Activated naive CD4-positive, alpha-beta T cell treated with anti-CD3 and anti-CD28 coated beads, Interleukin-2, amount 10 ng/mL, durations not matched to agents 7 days and 5 days (primary cell): ENCODE data around the gene RGS7.

ENCODE experiments used
- CTCF ChIA-PET: fragments of 350-600 bp; sonication (Branson Sonifier 250); formaldehyde crosslinking; loops from one replicate; lab custom pipeline; 2021; ENCODE audit warnings: antibody characterized with exemption; lab: Charles Lee
- DNase-seq: peaks from one replicate; pipeline ENCODE4 v3.0.0-alpha.2; 2020
- H3K27ac Mint-ChIP-seq: one replicate; pipeline ENCODE4 v1.8.0; 2021; ENCODE audit warnings: mild to moderate bottlenecking, moderate library complexity, mixed read lengths
- H3K27me3 Mint-ChIP-seq: one replicate; pipeline ENCODE4 v1.8.0; 2021; ENCODE audit warnings: mild to moderate bottlenecking, mixed read lengths
- H3K36me3 Mint-ChIP-seq: one replicate; pipeline ENCODE4 v1.8.0; 2021; ENCODE audit warnings: mixed read lengths
- H3K4me1 Mint-ChIP-seq: one replicate; pipeline ENCODE4 v1.8.0; 2021; ENCODE audit warnings: mixed read lengths
- H3K4me3 Mint-ChIP-seq: one replicate; pipeline ENCODE4 v1.8.0; 2021; ENCODE audit warnings: mild to moderate bottlenecking, moderate library complexity, mixed read lengths
- H3K9me3 Mint-ChIP-seq: one replicate; pipeline ENCODE4 v1.8.0; 2021; ENCODE audit warnings: mixed read lengths

RGS7 gene

DNA sequence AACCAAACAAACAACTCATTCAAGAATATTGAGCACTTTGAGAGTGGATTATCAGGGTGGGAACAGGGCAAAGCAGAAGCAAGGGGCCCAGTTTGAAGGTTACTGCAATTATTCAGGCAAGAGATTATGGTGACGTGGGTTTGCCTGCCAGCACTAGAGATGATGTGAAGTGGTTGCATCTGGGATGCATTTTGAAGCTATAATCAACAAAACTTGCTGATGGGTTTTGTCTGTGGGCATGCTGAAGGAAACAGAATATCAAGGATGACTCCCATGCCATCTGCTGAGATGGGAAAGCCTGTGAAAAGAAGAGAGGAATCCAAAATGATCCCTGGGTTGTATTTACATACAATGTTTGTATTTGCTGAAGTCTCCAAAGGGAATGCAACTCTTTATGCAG lies 520.7 kb downstream of the RGS7 start:
- no peaks in the 10 kb centered on the region for H3K4me1 Mint-ChIP-seq

DNA sequence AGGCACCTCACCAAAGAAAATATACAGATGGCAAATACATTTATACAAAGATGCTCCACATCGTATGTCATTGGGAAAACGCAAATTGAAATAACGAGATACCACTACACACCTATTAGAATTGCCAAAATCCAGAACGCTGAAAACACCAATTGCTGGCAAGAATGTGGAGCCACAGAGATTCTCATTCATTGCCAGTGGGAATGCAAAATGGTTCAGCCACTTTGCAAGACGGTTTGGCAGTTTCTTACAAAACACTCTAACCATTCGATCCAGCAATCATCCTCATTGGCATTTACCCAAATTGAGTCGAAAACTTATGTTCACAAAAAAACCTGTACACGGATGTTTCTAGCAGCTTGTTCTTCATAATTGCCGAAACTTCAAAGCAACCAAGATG lies 521.7 kb downstream of the RGS7 start:
- H3K27me3 Mint-ChIP-seq, result no peaks in the 10 kb centered on the region
- H3K27ac Mint-ChIP-seq, result no peak overlapping the region
- H3K4me1 Mint-ChIP-seq, result no peaks in the 10 kb centered on the region
- H3K4me3 Mint-ChIP-seq, result no peak overlapping the region
- no peaks in the 10 kb centered on the region for H3K9me3 Mint-ChIP-seq
- H3K36me3 Mint-ChIP-seq, result no peaks in the 10 kb centered on the region
- DNase-seq, result no peak
- CTCF ChIA-PET, result no interaction called here

More for the DNA sequence above, 520.7 kb downstream of the RGS7 start:
- DNase-seq, result no peak
- Mint-ChIP-seq H3K27ac (no peak overlapping the region), H3K9me3 (peaks cover 2% of the 10 kb centered on the region), H3K4me3 (no peak overlapping the region), H3K36me3 (no peaks in the 10 kb centered on the region), H3K27me3 (no peaks in the 10 kb centered on the region)
- CTCF ChIA-PET, result no interaction called here

DNA sequence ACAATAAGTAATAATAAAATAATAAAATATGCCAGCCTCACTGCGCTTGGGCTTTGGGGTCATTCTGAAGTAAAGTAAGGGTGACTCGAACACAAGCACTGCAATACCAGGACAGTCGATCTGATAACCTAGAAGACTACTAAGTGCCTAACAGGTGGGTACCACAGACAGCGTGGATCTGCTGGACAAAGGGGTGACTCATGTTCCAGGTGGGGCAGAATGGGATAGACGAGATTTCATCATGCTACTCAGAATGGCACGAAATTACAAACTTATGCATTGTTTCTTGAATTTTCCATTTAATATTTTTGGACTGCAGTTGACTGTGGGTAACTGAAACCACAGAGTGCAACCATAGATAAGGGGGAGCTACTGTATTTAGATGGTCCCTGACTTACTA lies 523.9 kb downstream of the RGS7 start:
- no peak for DNase-seq
- H3K9me3 Mint-ChIP-seq, result no peaks in the 10 kb centered on the region
- no peak overlapping the region for H3K27ac Mint-ChIP-seq
- H3K4me1 Mint-ChIP-seq, result no peaks in the 10 kb centered on the region
- CTCF ChIA-PET, result no interaction called here
- no peaks in the 10 kb centered on the region for H3K27me3 Mint-ChIP-seq
- H3K36me3 Mint-ChIP-seq, result no peaks in the 10 kb centered on the region
- H3K4me3 Mint-ChIP-seq, result no peak overlapping the region

DNA sequence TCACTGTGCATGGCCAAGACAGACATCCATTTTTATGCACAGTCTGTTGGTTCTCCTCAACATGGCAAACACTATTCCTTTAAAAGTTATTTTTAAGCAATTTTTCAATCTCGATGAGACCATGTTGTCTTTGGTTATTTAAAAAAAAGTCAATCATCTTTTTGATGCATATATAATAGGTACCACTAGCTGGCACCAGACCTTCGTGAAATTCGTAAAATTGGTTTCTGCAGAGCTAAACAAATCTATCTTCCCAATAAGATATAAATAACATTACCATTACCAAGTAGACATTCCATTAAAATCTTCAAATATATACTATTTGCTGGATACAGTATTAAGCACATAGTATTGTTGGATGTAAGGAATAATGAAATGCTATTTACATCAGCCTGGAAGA lies 525.1 kb downstream of the RGS7 start:
- no peaks in the 10 kb centered on the region for H3K4me1 Mint-ChIP-seq
- no peak overlapping the region for H3K4me3 Mint-ChIP-seq
- H3K27me3 Mint-ChIP-seq, result no peaks in the 10 kb centered on the region
- no peak overlapping the region for H3K27ac Mint-ChIP-seq
- no peaks in the 10 kb centered on the region for H3K36me3 Mint-ChIP-seq
- no peaks in the 10 kb centered on the region for H3K9me3 Mint-ChIP-seq
- CTCF ChIA-PET, result no interaction called here
- DNase-seq, result no peak

DNA sequence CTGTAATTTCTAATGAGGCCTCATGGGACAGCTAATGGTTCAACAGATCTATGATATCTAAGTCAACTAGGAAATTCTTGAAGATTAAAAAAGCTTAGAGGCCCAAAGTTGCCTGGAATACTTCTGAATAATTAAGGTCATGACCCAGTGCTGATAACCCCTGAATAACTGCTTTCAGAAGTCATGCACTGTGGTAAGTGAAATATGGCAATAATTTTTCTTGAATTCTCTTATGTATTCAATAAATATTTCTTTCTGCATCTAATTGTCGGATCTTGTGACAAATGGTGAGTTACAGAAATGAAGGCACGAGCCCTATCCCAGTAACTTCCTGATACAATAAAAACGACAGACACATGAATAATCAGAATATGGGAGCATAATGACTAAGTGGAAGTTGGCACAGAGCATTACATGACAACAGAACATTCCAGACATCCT lies 525.8 kb downstream of the RGS7 start:
- H3K9me3 Mint-ChIP-seq, result no peaks in the 10 kb centered on the region
- no peaks in the 10 kb centered on the region for H3K36me3 Mint-ChIP-seq
- DNase-seq, result no peak
- no peaks in the 10 kb centered on the region for H3K4me1 Mint-ChIP-seq
- H3K4me3 Mint-ChIP-seq, result no peak overlapping the region
- H3K27me3 Mint-ChIP-seq, result no peaks in the 10 kb centered on the region
- H3K27ac Mint-ChIP-seq, result no peak overlapping the region
- CTCF ChIA-PET, result no interaction called here

DNA sequence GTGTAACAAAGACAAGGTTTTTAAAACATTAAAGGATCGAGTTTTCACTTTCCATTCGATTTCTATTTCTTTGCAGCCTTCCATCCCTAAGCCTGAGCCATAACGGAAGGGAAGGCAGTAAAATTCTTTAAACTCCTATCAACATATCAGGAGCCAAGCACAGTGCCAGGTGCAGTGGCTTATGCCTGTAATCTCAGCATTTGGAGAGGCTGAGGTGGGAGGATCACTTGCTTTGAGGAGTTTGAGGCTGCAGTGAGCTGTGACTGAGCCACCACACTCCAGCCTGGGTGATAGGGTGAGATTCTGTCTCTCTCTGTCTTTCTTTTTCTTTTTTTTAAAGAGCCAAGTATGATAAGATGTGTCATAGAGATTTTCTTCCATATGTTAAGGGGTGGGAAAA lies 527.5 kb downstream of the RGS7 start:
- no peaks in the 10 kb centered on the region for H3K27me3 Mint-ChIP-seq
- DNase-seq, result no peak
- H3K4me3 Mint-ChIP-seq, result no peak overlapping the region
- CTCF ChIA-PET, result no interaction called here
- no peaks in the 10 kb centered on the region for H3K4me1 Mint-ChIP-seq
- H3K27ac Mint-ChIP-seq, result no peak overlapping the region
- H3K9me3 Mint-ChIP-seq, result no peaks in the 10 kb centered on the region
- no peaks in the 10 kb centered on the region for H3K36me3 Mint-ChIP-seq

DNA sequence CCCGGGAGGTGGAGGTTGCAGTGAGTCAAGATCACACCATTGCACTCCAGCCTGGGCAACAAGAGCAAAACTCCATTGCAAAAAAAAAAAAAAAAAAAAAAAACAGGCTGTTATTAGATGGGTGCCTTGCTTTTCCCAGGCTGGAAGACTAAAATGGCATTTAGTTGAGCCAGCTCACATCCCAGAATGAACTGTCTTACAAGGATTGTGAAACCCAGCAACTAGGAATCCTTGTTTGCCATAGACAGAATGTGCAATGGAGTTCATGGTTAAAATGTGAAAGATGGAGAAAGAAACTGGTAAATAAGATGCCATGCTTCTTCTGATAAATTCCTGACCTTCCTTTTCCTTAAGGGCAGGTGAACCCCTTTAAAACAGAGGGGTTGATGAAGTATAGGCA lies 529.2 kb downstream of the RGS7 start:
- Mint-ChIP-seq H3K9me3 (peaks cover 5% of the 10 kb centered on the region), H3K4me1 (no peaks in the 10 kb centered on the region), H3K27ac (no peak overlapping the region), H3K27me3 (no peaks in the 10 kb centered on the region), H3K4me3 (no peak overlapping the region), H3K36me3 (no peaks in the 10 kb centered on the region)
- no peak for DNase-seq
- CTCF ChIA-PET, result no interaction called here

DNA sequence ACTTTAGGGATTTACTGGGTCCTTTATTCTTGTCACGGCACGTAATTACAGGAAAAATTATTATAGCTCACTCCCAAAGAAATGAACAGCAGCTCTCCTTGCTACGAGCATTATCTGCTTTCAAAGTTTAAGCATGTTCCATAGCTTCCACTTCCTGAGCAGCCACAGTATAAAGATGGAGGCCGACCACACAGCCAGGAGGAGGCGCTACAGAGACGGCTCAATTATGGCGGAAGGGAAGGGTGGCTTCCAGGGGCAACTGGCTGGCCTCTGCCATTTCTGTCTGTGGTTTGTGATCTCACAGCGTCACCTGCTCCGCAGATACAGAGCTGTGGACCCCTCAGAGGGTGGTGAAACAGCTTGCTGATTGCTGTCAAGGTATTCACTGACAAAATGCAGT lies 532.8 kb downstream of the RGS7 start:
- Mint-ChIP-seq H3K4me1 (no peaks in the 10 kb centered on the region), H3K36me3 (no peaks in the 10 kb centered on the region), H3K4me3 (no peak overlapping the region), H3K27me3 (no peaks in the 10 kb centered on the region), H3K27ac (no peak overlapping the region), H3K9me3 (peaks cover 5% of the 10 kb centered on the region)
- CTCF ChIA-PET, result no interaction called here
- no peak for DNase-seq

DNA sequence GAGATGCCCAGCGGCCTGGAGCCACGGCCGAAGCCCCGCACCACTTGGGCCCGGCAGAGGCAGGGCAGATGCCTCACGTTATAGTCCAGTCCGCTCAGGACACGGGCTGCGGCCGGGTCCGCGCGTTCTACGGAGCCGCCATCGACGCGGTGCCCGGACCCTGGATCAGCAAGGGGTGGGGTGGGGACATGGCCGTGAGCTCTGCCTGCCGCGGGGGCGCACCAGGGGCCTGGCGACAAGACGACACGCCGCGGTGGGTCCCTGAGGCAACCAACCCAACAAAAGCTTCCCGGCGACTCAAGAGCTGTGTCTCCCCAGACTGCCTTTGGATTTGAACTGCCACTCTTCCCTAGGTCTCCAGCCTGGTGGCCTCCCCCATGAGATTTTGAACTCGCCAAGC lies 533.6 kb downstream of the RGS7 start:
- H3K36me3 Mint-ChIP-seq, result no peaks in the 10 kb centered on the region
- CTCF ChIA-PET, result no interaction called here
- H3K9me3 Mint-ChIP-seq, result peaks cover 5% of the 10 kb centered on the region
- DNase-seq, result no peak
- no peak overlapping the region for H3K27ac Mint-ChIP-seq
- H3K4me3 Mint-ChIP-seq, result no peak overlapping the region
- no peaks in the 10 kb centered on the region for H3K27me3 Mint-ChIP-seq
- H3K4me1 Mint-ChIP-seq, result no peaks in the 10 kb centered on the region

DNA sequence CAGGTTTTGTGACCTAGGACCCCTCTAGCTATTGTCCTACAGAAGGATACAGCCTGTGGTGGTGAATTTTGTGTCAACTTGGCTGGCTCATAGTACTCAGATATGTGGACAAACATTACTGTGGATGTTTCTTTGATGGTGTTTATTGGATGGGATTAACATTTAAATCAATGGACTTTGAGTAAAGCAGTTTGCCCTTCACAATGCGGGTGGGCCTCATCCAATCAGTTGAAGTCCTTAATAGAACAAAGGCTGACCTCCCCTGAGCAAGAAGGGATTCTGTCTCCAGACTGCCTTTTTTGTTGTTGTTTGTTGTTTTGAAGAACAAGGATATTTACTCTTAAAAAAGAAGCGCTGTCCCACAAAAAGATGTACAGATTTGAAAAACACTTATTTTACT lies 535.1 kb downstream of the RGS7 start:
- no peak overlapping the region for H3K27ac Mint-ChIP-seq
- CTCF ChIA-PET, result no interaction called here
- no peak overlapping the region for H3K4me3 Mint-ChIP-seq
- no peak for DNase-seq
- peaks cover 5% of the 10 kb centered on the region for H3K9me3 Mint-ChIP-seq
- H3K36me3 Mint-ChIP-seq, result no peaks in the 10 kb centered on the region
- H3K4me1 Mint-ChIP-seq, result no peaks in the 10 kb centered on the region
- H3K27me3 Mint-ChIP-seq, result no peaks in the 10 kb centered on the region

DNA sequence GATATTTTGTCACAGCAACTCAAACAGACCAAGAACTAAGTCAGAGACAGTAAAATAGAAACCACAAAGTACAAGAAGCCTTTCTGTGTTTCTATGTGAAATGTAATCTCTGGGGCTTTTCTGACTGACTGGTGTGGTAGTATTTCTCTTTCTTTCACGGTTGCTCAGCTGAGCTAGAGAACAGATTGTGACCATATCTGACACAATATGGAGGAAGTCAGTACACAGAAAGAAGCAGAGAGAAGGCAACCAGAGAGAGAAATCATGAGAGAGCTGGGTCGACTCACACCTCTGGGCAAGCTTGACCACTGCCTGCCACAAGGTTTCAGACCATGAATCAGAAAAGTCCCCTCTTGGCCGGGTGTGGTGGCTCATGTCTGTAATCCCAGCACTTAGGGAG lies 536.2 kb downstream of the RGS7 start:
- Mint-ChIP-seq H3K4me1 (no peaks in the 10 kb centered on the region), H3K36me3 (no peaks in the 10 kb centered on the region), H3K9me3 (peaks cover 5% of the 10 kb centered on the region), H3K27me3 (no peaks in the 10 kb centered on the region), H3K27ac (no peak overlapping the region), H3K4me3 (no peak overlapping the region)
- DNase-seq, result no peak
- CTCF ChIA-PET, result no interaction called here

DNA sequence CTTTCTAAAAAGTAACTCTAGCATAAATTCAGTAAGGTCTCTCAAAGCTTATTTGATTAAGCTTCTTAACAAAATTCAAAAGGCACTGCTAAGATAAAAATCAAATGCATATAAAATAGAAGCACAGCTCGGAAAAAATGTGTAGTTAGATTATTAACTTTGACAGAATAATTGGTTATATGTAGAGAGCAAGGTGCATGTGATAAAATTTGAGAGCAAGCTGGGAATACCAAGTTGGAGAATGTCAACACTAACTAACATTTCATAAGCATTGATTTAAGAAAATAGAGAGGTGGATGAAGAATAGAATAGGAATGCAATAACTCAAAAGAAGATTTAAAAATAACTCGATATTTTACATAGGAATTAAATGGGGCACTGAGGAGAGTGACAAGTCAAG lies 540.5 kb downstream of the RGS7 start:
- Mint-ChIP-seq H3K4me1 (no peaks in the 10 kb centered on the region), H3K36me3 (no peaks in the 10 kb centered on the region), H3K27me3 (no peaks in the 10 kb centered on the region), H3K4me3 (no peak overlapping the region), H3K9me3 (no peaks in the 10 kb centered on the region), H3K27ac (no peak overlapping the region)
- DNase-seq, result no peak
- CTCF ChIA-PET, result no interaction called here

DNA sequence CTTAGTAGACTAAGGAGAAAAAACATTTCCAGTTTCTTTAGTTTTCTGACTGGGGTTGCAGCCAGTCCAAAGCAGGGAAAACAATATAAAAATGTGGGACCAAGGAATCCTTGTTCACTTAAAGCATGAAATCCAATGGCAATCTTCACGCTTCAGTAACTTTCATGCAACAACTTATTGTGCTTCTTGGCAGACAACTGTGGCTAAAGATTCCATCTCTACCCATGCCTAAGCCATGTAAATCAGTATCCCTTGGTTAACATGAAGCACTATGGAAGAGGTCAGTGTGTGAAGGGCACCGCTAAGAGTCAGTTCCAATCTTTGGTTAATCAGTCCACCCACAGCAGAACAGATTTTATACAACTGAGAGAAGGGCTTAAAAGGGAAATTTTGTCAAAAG lies 543.3 kb downstream of the RGS7 start:
- no peaks in the 10 kb centered on the region for H3K36me3 Mint-ChIP-seq
- no peak for DNase-seq
- no peaks in the 10 kb centered on the region for H3K9me3 Mint-ChIP-seq
- H3K4me3 Mint-ChIP-seq, result no peak overlapping the region
- H3K27ac Mint-ChIP-seq, result no peak overlapping the region
- CTCF ChIA-PET, result no interaction called here
- H3K27me3 Mint-ChIP-seq, result no peaks in the 10 kb centered on the region
- H3K4me1 Mint-ChIP-seq, result no peaks in the 10 kb centered on the region

DNA sequence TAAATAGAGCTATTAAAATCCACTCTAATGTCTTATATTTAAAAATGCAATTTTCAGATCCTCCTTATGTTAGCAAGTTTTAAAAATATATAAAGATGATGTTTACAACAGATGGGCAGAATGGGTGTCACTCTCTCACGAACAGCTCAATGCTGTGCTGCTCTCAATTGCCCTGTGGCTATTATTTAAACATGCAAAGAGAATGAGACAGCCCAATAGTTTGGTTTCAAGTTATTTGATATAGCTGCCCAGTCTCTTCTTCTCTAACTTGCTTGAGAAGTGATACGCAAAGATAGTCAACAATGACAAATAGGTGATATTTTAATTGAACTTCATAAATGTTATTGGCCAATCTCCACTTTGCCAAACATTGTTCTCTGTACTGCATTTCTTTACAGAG lies 545.7 kb downstream of the RGS7 start:
- CTCF ChIA-PET, result no interaction called here
- H3K27me3 Mint-ChIP-seq, result no peaks in the 10 kb centered on the region
- no peaks in the 10 kb centered on the region for H3K4me1 Mint-ChIP-seq
- no peak overlapping the region for H3K4me3 Mint-ChIP-seq
- no peak for DNase-seq
- no peaks in the 10 kb centered on the region for H3K36me3 Mint-ChIP-seq
- H3K27ac Mint-ChIP-seq, result no peak overlapping the region
- H3K9me3 Mint-ChIP-seq, result no peaks in the 10 kb centered on the region

DNA sequence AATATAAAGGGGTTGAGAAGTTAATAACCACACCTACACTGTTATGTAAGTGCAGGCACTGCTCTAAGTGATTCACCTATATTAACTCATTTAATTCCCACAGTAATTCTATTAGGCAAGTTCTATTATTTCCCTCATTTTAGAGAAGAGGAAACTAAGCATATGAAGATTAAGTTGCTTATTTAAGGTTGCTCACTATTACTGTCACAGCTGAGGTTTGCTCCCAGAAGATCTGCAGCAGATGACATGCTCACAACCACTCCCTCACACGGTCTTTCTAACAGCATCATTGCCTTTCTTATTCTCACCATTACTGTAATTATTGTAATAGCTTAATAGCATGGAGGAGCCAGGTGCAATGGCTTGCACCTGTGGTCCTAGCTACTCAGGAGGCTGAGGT lies 548.6 kb downstream of the RGS7 start:
- no peak overlapping the region for H3K27ac Mint-ChIP-seq
- no peaks in the 10 kb centered on the region for H3K9me3 Mint-ChIP-seq
- CTCF ChIA-PET, result no interaction called here
- H3K4me3 Mint-ChIP-seq, result no peak overlapping the region
- no peaks in the 10 kb centered on the region for H3K36me3 Mint-ChIP-seq
- H3K4me1 Mint-ChIP-seq, result no peaks in the 10 kb centered on the region
- DNase-seq, result no peak
- peaks cover 3% of the 10 kb centered on the region for H3K27me3 Mint-ChIP-seq

DNA sequence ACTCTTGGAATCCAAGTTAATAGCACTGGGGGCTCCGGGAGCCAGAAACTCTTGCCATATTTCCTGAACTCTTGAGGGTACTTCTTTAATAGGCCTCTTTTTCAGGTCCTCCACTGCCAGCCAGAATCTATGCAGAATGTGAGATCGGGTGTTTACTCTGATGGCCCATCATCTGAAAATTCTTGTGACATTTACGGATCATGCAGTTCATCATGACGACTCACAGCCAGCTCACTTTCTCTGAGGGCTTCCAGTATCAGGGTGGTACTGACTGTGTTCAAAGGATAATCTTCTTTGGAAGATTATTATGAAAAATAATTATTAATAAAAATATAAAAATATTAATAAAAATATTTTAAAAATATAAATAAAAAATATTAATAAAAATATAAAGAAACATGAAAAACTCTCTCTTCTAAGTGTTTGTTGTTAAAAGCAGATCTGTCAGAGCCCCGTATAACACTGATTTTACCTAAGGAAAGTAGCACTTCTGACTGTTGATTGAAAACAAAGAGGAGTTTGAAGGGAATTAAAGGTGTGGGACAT lies 550.7 kb downstream of the RGS7 start:
- CTCF ChIA-PET, result no interaction called here
- peaks cover 3% of the 10 kb centered on the region for H3K27me3 Mint-ChIP-seq
- no peak overlapping the region for H3K4me3 Mint-ChIP-seq
- no peaks in the 10 kb centered on the region for H3K36me3 Mint-ChIP-seq
- no peaks in the 10 kb centered on the region for H3K4me1 Mint-ChIP-seq
- no peaks in the 10 kb centered on the region for H3K9me3 Mint-ChIP-seq
- DNase-seq, result no peak
- H3K27ac Mint-ChIP-seq, result no peak overlapping the region
